GM18499 (cell line): Measurements from ENCODE around the gene CTAG1A.
"Not testable (repeated sequence)": the region's sequence is repeated elsewhere in the genome, so short reads cannot be mapped to it uniquely, and the experiment has no call there.

Experiments
- ATAC-seq: cut with Tn5 transposase; IDR thresholded peaks from one replicate; pipeline ENCODE4 v1.9.1; 2021; ENCODE audit warnings: moderate number of reproducible peaks; ENCODE audit not compliant: insufficient read depth, unreplicated experiment

Gene CTAG1A

GRCh38 chrX:154570361-154570760, 14.6 kb upstream of the CTAG1A start:
- not testable (repeated sequence) for ATAC-seq

GRCh38 chrX:154573061-154573460, 11.9 kb upstream of the CTAG1A start:
- ATAC-seq: not testable (repeated sequence)

GRCh38 chrX:154575076-154575475, 9.9 kb upstream of the CTAG1A start:
- ATAC-seq: not testable (repeated sequence)

GRCh38 chrX:154582994-154583393, 1.9 kb upstream of the CTAG1A start:
- ATAC-seq: not testable (repeated sequence)

GRCh38 chrX:154590415-154590814, 5.5 kb downstream of the CTAG1A start:
- ATAC-seq: not testable (repeated sequence)

GRCh38 chrX:154592505-154592904, 7.6 kb downstream of the CTAG1A start:
- no peak for ATAC-seq

GRCh38 chrX:154593201-154593600, 8.3 kb downstream of the CTAG1A start:
- ATAC-seq: no peak

- no peak for ATAC-seq
Observed at GRCh38 chrX:154594491-154594890, 9.6 kb downstream of the CTAG1A start.

GRCh38 chrX:154595559-154596249, 10.8 kb downstream of the CTAG1A start:
- no peak for ATAC-seq

GRCh38 chrX:154596290-154596929, 11.5 kb downstream of the CTAG1A start:
- ATAC-seq: no peak

GRCh38 chrX:154597221-154597620, 12.3 kb downstream of the CTAG1A start:
- ATAC-seq: no peak

- ATAC-seq: no peak
Observed at GRCh38 chrX:154598656-154599055, 13.7 kb downstream of the CTAG1A start.

- no peak for ATAC-seq
Observed at GRCh38 chrX:154599531-154599930, 14.6 kb downstream of the CTAG1A start.

- no peak for ATAC-seq
Observed at GRCh38 chrX:154600759-154601374, 15.9 kb downstream of the CTAG1A start.

- ATAC-seq: no peak
Observed at GRCh38 chrX:154602226-154602625, 17.3 kb downstream of the CTAG1A start.

- ATAC-seq: no peak
Observed at GRCh38 chrX:154602766-154603437, 18.0 kb downstream of the CTAG1A start.

GRCh38 chrX:154603438-154604430, 18.8 kb downstream of the CTAG1A start:
- no peak for ATAC-seq

- no peak for ATAC-seq
Observed at GRCh38 chrX:154605566-154605965, 20.6 kb downstream of the CTAG1A start.

GRCh38 chrX:154607370-154607769, 22.4 kb downstream of the CTAG1A start:
- ATAC-seq: no peak

- ATAC-seq: not testable (repeated sequence)
Observed at GRCh38 chrX:154607976-154608375, 23.0 kb downstream of the CTAG1A start.
